Activated T-cell treated with anti-CD3 and anti-CD28 coated beads, Interleukin-2, amount 50 U/mL, for 4 hours (primary cell): Measurements from ENCODE around the gene B2M. TPM values are rescaled to one million over a fixed set of nuclear protein-coding genes. Genes with fewer than 3 reads are reported as not detected.
A peak's percentile ranks its signal among the peaks of the same experiment; 100 is the strongest.
"Not testable (repeated sequence)": the region's sequence is repeated elsewhere in the genome, so short reads cannot be mapped to it uniquely, and the experiment has no call there.

Experiments
- ATAC-seq, 2 donors: fragments of 200-7000 bp; cut with Tn5 transposase; one replicate each; pipeline ENCODE4 v1.10.0; 2021
- DNase-seq: peaks from one replicate; pipeline ENCODE4 v3.0.0-alpha.2; 2020
- H3K27me3 Mint-ChIP-seq: one replicate; pipeline ENCODE4 v1.8.0; 2021; ENCODE audit warnings: low read depth, mixed read lengths
- H3K36me3 Mint-ChIP-seq: one replicate; pipeline ENCODE4 v1.8.0; 2022; ENCODE audit warnings: mixed read lengths; ENCODE audit not compliant: insufficient read depth
- H3K4me1 Mint-ChIP-seq: one replicate; pipeline ENCODE4 v1.8.0; 2021; ENCODE audit warnings: low read depth, mixed read lengths
- H3K4me3 Mint-ChIP-seq: one replicate; pipeline ENCODE4 v1.8.0; 2021; ENCODE audit warnings: mild to moderate bottlenecking, moderate library complexity, mixed read lengths
- H3K9me3 Mint-ChIP-seq: one replicate; pipeline ENCODE4 v1.8.0; 2021; ENCODE audit warnings: mixed read lengths
- total RNA-seq, 3 donors: library from RNA; stranded (reverse); gene quantifications; one replicate each; pipeline ENCODE4 v1.2.1, GENCODE V29; 2021

Gene B2M
- total RNA-seq, 3 donors from 2014 or later: 3,850 to 4,350 (median 4,124) TPM

DNA sequence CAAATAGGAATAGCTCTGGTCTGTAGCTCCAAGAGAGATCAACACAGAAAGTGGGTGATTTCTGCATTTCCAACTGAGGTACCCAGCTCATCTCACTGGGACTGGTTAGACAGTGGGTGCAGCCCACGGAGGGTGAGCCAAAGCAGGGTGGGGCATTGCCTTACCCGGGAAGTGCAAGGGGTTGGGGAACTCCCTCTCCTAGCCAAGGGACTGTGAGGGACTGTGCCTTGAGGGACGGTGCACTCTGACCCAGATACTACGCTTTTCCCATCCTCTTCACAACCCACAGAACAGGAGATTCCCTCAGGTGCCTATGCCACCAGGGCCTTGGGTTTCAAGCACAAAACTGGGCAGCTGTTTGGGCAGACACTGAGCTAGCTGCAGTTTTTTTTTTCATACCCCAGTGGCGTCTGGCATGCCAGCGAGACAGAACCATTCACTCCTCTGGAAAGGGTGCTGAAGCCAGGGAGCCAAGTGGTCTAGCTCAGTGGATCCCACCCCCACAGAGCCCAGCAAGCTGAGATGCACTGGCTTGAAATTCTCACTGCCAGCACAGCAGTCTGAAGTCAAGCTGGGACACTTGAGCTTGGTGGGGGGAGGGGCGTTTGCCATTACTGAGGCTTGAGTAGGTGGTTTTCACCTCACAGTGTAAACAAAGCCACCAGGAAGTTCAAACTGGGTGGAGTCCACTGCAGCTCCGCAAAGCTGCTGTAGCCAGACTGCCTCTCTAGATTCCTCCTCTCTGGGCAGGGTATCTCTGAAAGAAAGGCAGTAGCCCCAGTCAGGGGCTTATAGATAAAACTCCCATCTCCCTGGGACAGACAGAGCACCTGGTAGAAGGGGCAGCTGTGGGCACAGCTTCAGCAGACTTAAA, 28.3 kb upstream of the B2M start:
- H3K36me3 Mint-ChIP-seq: peaks cover 18% of the 10 kb centered on the region
- H3K4me3 Mint-ChIP-seq: peak overlapping the region; percentile 47
- DNase-seq: peak; percentile 59
- ATAC-seq: peak; percentile 69 to 72
- H3K27me3 Mint-ChIP-seq: not testable (repeated sequence)
- H3K4me1 Mint-ChIP-seq: peaks cover 83% of the 10 kb centered on the region
- peaks cover 38% of the 10 kb centered on the region for H3K9me3 Mint-ChIP-seq

DNA sequence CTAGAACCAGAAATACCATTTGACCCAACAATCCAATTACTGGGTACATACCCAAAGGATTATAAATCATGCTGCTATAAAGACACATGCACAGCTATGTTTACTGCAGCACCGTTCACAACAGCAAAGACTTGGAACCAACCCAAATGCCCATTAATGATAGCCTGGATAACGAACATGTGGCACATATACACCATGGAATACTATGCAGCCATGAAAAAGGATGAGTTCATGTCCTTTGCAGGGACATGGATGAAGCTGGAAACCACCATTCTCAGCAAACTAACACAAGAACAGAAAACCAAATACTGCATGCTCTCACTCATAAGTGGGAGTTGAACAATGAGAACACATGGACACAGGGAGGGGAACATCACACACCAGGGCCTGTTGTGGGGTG, 22.0 kb upstream of the B2M start:
- ATAC-seq, DNase-seq, H3K27me3 Mint-ChIP-seq, H3K4me3 Mint-ChIP-seq: not testable (repeated sequence)
- H3K36me3 Mint-ChIP-seq: peaks cover 19% of the 10 kb centered on the region
- peaks cover 29% of the 10 kb centered on the region for H3K9me3 Mint-ChIP-seq
- peaks cover 45% of the 10 kb centered on the region for H3K4me1 Mint-ChIP-seq

- not testable (repeated sequence) for H3K4me3 Mint-ChIP-seq, DNase-seq, H3K27me3 Mint-ChIP-seq, ATAC-seq
- H3K4me1 Mint-ChIP-seq: peaks cover 43% of the 10 kb centered on the region
- H3K36me3 Mint-ChIP-seq: peaks cover 16% of the 10 kb centered on the region
- H3K9me3 Mint-ChIP-seq: peaks cover 22% of the 10 kb centered on the region
Observed at GRCh38 chr15:44690245-44690644, 21.1 kb upstream of the B2M start.

DNA sequence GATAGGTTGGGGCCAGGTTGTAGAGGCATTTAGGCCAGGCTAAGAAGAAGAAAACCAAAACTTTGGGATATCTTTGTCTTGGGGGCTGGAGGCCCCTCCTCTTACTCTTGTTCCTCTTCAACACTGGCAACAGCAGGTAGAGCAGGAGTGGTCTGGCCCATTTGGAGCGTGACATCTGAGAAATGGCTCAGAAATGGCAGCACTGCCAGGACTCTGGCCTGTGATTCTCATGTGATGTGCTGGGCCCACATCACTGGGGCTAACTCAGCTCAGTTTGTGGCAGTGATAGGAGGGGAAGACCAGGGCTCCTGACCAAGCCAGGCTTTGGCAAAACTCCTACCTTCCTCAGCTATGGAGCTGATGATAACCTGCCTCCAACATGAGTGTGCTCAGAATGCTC, 18.7 kb upstream of the B2M start:
- ATAC-seq (no peak), DNase-seq (no peak)
- Mint-ChIP-seq H3K27me3 (no peaks in the 10 kb centered on the region), H3K9me3 (peaks cover 7% of the 10 kb centered on the region), H3K4me3 (no peak overlapping the region), H3K36me3 (peaks cover 3% of the 10 kb centered on the region), H3K4me1 (peaks cover 37% of the 10 kb centered on the region)

- no peak for ATAC-seq
- Mint-ChIP-seq H3K36me3 (no peaks in the 10 kb centered on the region), H3K27me3 (no peaks in the 10 kb centered on the region), H3K4me3 (no peak overlapping the region), H3K4me1 (peaks cover 30% of the 10 kb centered on the region), H3K9me3 (peaks cover 6% of the 10 kb centered on the region)
- DNase-seq: no peak
Observed at GRCh38 chr15:44694416-44694815, 16.9 kb upstream of the B2M start.

DNA sequence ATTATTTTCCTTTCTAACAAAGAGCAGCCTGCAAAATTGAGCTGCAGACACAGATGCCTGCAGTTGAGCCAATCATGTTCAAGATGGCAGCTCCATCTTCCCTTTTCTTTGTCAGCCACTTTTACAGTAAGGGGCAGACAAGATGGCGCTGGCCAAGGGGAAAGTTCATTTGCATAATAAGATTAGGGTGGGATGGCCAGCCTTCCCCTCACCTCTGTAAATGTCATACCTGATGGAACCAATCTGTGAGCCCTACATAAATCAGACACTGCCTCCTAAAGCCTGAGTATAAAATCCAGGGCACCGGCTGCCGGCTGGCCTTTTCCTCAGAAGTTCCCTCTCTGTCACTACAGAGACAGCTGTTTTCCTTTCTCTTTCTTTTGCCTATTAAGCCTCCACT, 16.0 kb upstream of the B2M start:
- H3K4me3 Mint-ChIP-seq: no peak overlapping the region
- DNase-seq: no peak
- ATAC-seq: no peak
- H3K4me1 Mint-ChIP-seq: peaks cover 29% of the 10 kb centered on the region
- peaks cover 11% of the 10 kb centered on the region for H3K9me3 Mint-ChIP-seq
- H3K27me3 Mint-ChIP-seq: no peaks in the 10 kb centered on the region
- H3K36me3 Mint-ChIP-seq: no peaks in the 10 kb centered on the region

- no peak for ATAC-seq
- Mint-ChIP-seq H3K9me3 (peaks cover 16% of the 10 kb centered on the region), H3K4me1 (peaks cover 31% of the 10 kb centered on the region), H3K27me3 (no peaks in the 10 kb centered on the region), H3K36me3 (peaks cover 2% of the 10 kb centered on the region), H3K4me3 (no peak overlapping the region)
- DNase-seq: no peak
Observed at GRCh38 chr15:44697014-44697413, 14.3 kb upstream of the B2M start.

GRCh38 chr15:44698641-44699040, 12.7 kb upstream of the B2M start:
- peaks cover 25% of the 10 kb centered on the region for H3K9me3 Mint-ChIP-seq
- H3K36me3 Mint-ChIP-seq: peaks cover 2% of the 10 kb centered on the region
- no peaks in the 10 kb centered on the region for H3K27me3 Mint-ChIP-seq
- peaks cover 31% of the 10 kb centered on the region for H3K4me1 Mint-ChIP-seq
- ATAC-seq (no peak), DNase-seq (no peak)
- no peak overlapping the region for H3K4me3 Mint-ChIP-seq

DNA sequence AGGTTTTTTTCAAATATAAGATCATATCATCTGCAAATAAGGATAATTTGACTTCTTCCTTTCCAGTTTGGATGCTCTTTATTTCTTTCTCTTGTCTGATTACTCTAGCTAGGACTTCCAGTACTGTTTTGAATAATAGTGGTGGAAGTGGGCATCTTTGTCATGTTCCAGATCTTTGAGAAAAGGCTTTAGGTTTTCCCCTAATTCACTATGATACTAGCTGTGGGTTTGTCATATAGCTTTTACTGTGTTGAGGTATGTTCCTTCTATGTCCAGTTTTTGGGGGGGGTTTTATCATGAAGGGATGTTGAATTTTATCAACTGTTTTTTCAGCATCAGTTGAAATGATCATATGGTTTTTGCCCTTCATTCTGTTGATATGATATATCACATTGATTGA, 10.6 kb upstream of the B2M start:
- not testable (repeated sequence) for DNase-seq, H3K4me3 Mint-ChIP-seq, ATAC-seq, H3K27me3 Mint-ChIP-seq, H3K36me3 Mint-ChIP-seq
- peaks cover 20% of the 10 kb centered on the region for H3K4me1 Mint-ChIP-seq
- peaks cover 28% of the 10 kb centered on the region for H3K9me3 Mint-ChIP-seq

GRCh38 chr15:44705986-44706385, 5.3 kb upstream of the B2M start:
- Mint-ChIP-seq H3K9me3 (peaks cover 17% of the 10 kb centered on the region), H3K27me3 (no peaks in the 10 kb centered on the region), H3K4me3 (no peak overlapping the region), H3K4me1 (peaks cover 24% of the 10 kb centered on the region), H3K36me3 (peaks cover 12% of the 10 kb centered on the region)
- ATAC-seq (no peak), DNase-seq (no peak)

DNA sequence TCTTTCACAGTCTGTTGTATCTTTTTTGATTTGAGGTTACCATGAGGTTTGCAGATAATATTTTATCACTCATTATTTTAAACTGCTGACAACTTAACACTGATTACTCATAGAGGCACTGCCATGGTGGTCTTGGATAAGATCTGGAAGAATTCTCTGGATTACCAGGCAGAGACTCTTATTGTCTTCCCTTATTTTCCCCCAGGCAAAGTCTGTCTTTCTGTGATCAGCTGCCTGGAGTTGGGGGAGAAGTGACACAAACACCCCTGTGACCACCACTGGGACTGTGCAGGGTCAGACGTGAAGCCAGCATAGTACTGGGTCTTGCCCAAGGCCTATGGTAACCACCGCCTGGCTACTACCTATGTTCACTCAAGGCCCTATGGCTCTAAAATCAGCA, 4.9 kb upstream of the B2M start:
- Mint-ChIP-seq H3K4me3 (no peak overlapping the region), H3K9me3 (peaks cover 17% of the 10 kb centered on the region), H3K4me1 (peaks cover 25% of the 10 kb centered on the region), H3K36me3 (peaks cover 12% of the 10 kb centered on the region), H3K27me3 (no peaks in the 10 kb centered on the region)
- no peak for ATAC-seq
- no peak for DNase-seq

DNA sequence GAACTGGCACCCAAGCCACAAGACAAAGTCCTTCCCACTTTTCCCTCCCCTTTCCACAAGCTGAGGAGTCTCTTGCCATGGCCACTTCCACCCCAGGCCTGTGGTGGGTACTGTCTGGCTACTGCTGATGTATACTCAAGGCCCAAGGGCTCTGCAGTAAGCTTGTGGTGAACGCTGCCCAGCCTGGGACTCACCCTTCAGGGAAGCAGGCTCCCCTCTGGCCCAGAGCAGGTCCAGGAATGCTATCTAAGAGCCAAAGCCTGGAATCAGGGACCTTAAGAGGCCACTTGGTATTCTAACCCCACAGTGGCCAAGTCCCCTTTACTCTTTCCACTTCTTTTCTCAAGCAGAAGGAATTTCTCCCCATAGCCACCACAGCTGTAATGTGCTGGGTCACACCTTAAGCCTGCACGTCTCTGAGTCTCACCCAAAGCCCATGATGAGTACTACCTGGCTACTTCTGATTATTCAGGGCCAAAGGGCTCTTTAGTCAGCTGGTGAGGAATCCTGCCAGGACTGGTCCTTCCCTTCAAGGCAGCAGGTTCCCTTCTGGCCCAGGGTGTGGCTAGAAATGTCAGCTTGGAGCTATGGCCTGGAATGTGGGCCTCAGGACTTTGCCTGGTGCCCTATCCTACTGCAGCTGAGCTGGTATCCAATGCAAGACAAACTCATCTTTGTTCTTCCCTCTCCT, 4.2 kb upstream of the B2M start:
- Mint-ChIP-seq H3K36me3 (peaks cover 16% of the 10 kb centered on the region), H3K9me3 (peaks cover 12% of the 10 kb centered on the region), H3K27me3 (no peaks in the 10 kb centered on the region), H3K4me1 (peaks cover 25% of the 10 kb centered on the region), H3K4me3 (no peak overlapping the region)
- DNase-seq (no peak), ATAC-seq (no peak)

DNA sequence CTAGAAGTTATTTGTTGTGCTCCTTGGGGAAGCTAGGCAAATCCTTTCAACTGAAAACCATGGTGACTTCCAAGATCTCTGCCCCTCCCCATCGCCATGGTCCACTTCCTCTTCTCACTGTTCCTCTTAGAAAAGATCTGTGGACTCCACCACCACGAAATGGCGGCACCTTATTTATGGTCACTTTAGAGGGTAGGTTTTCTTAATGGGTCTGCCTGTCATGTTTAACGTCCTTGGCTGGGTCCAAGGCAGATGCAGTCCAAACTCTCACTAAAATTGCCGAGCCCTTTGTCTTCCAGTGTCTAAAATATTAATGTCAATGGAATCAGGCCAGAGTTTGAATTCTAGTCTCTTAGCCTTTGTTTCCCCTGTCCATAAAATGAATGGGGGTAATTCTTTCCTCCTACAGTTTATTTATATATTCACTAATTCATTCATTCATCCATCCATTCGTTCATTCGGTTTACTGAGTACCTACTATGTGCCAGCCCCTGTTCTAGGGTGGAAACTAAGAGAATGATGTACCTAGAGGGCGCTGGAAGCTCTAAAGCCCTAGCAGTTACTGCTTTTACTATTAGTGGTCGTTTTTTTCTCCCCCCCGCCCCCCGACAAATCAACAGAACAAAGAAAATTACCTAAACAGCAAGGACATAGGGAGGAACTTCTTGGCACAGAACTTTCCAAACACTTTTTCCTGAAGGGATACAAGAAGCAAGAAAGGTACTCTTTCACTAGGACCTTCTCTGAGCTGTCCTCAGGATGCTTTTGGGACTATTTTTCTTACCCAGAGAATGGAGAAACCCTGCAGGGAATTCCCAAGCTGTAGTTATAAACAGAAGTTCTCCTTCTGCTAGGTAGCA, 851 bp upstream of the B2M start:
- Mint-ChIP-seq H3K4me1 (peaks cover 31% of the 10 kb centered on the region), H3K36me3 (peaks cover 38% of the 10 kb centered on the region), H3K27me3 (no peaks in the 10 kb centered on the region), H3K4me3 (peak overlapping the region; percentile 99), H3K9me3 (no peaks in the 10 kb centered on the region)
- DNase-seq: no peak
- ATAC-seq: peak; percentile 2 to 12

GRCh38 chr15:44711743-44712345, 527 bp downstream of the B2M start:
- H3K4me3 Mint-ChIP-seq: peak overlapping the region; percentile 99
- H3K36me3 Mint-ChIP-seq: peaks cover 50% of the 10 kb centered on the region
- H3K27me3 Mint-ChIP-seq: no peaks in the 10 kb centered on the region
- peaks cover 45% of the 10 kb centered on the region for H3K4me1 Mint-ChIP-seq
- ATAC-seq: peak; percentile 24 to 32
- no peaks in the 10 kb centered on the region for H3K9me3 Mint-ChIP-seq
- DNase-seq: peak; percentile 51
